HEK293T (cell line): Measurements from ENCODE around the gene UNKL.

ENCODE experiments used
- BHLHE40 ChIP-seq: fragments of 450-650 bp; IDR thresholded peaks from 2 replicates; pipeline ENCODE4 v1.6.1; 2016; ENCODE audit warnings: mild to moderate bottlenecking, moderate library complexity, borderline replicate concordance
- CTBP1 ChIP-seq: fragments of 450-650 bp; IDR thresholded peaks from 2 replicates; pipeline ENCODE4 v1.6.1; 2016; ENCODE audit warnings: borderline replicate concordance
- FOXA1 ChIP-seq: fragments of 450-650 bp; IDR thresholded peaks from 2 replicates; pipeline ENCODE4 v1.6.1; 2016; ENCODE audit warnings: mild to moderate bottlenecking
- FOXK2 ChIP-seq: fragments of 450-650 bp; IDR thresholded peaks from 2 replicates; pipeline ENCODE4 v1.6.1; 2016; ENCODE audit warnings: mild to moderate bottlenecking
- FOXM1 ChIP-seq: fragments of 450-650 bp; IDR thresholded peaks from 2 replicates; pipeline ENCODE4 v1.6.1; 2017; ENCODE audit warnings: mild to moderate bottlenecking, borderline replicate concordance
- L3MBTL2 ChIP-seq: fragments of 450-650 bp; conservative IDR thresholded peaks from 2 replicates; pipeline ENCODE4 v1.6.1; 2016; ENCODE audit warnings: mild to moderate bottlenecking
- NFRKB ChIP-seq: fragments of 450-650 bp; IDR thresholded peaks from 2 replicates; pipeline ENCODE4 v1.6.1; 2016; ENCODE audit warnings: mild to moderate bottlenecking, moderate library complexity
- SP1 ChIP-seq: fragments of 450-650 bp; IDR thresholded peaks from 2 replicates; pipeline ENCODE4 v1.6.1; 2017
- SUZ12 ChIP-seq: fragments of 450-650 bp; IDR thresholded peaks from 2 replicates; pipeline ENCODE4 v1.6.1; 2016; ENCODE audit warnings: mild to moderate bottlenecking
- TARDBP ChIP-seq: fragments of 450-650 bp; IDR thresholded peaks from 2 replicates; pipeline ENCODE4 v1.6.1; 2016
- ZNF384 ChIP-seq: fragments of 450-650 bp; IDR thresholded peaks from 2 replicates; pipeline ENCODE4 v1.6.1; 2016

DNA sequence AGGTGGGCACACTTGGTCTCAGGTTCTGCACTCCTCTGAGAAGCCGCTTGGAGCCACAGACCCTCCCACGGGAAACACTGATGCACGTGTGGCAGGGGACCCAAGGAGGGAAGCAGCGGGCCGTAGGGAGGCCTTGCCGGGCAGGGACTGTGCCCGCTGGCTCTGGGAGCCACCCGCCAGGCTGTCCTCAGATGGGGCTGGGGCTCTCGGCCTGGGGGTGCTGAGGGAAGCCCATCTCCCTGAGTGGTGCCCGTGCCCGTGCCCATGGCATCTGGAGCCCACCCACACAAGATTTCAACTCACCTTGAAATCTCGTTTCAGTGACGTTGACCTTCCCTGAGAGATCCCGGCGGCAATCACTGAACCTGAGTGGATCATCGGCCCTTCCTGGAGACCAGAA lies 42.4 kb upstream of the UNKL start:
- TF ChIP-seq FOXA1: no peak
- TF ChIP-seq FOXM1: no peak
- TF ChIP-seq SP1: no peak
- no peak for TF ChIP-seq TARDBP
- no peak for TF ChIP-seq CTBP1
- no peak for TF ChIP-seq ZNF384
- TF ChIP-seq L3MBTL2: no peak
- no peak for TF ChIP-seq FOXK2
- TF ChIP-seq SUZ12: no peak
- no peak for TF ChIP-seq NFRKB
- TF ChIP-seq BHLHE40: no peak
